HepG2 (cell line): ENCODE results near the gene UBTD1. TPM values are rescaled to one million over a fixed set of nuclear protein-coding genes. Genes with fewer than 3 reads are reported as not detected.
A peak's percentile ranks its signal among the peaks of the same experiment; 100 is the strongest.

ENCODE experiments used
- ASH2L ChIP-seq: fragments of 300-600, 200-600 bp; sonication (generic); IDR thresholded peaks from 2 replicates; pipeline ENCODE4 v1.7.0; 2017; ENCODE audit warnings: low read depth, mild to moderate bottlenecking, moderate library complexity, mixed read lengths, low read length; ENCODE audit not compliant: insufficient read length
- CREM ChIP-seq, 2 experiments: sonication (generic) in 1 of 2; formaldehyde crosslinking in 1 of 2; IDR thresholded peaks; 2 replicates each; pipeline versions ENCODE4 v1.4.0 to v1.6.1; 2016 to 2020; ENCODE audit warnings: antibody characterized with exemption in 1 of 2, mild to moderate bottlenecking in 1 of 2, missing genetic modification reagents in 1 of 2
- KAT8 ChIP-seq: IDR thresholded peaks from 2 replicates; pipeline ENCODE4 v1.6.1; 2016; ENCODE audit warnings: missing genetic modification reagents, missing compliant biosample characterization
- MAFK ChIP-seq, 2 experiments: IDR thresholded peaks in 1 of 2; conservative IDR thresholded peaks in 1 of 2; 2 replicates each; pipeline ENCODE4 v1.6.1; 2011; ENCODE audit warnings: improper control_type of control experiment in 2 of 2, low read length in 2 of 2
- MYC ChIP-seq: sonication (generic); formaldehyde crosslinking; IDR thresholded peaks from 2 replicates; pipeline ENCODE4 v1.9.0; 2021; ENCODE audit warnings: missing genetic modification reagents, borderline replicate concordance
- RXRB ChIP-seq: IDR thresholded peaks from 2 replicates; pipeline ENCODE4 v1.6.1; 2016; ENCODE audit warnings: borderline replicate concordance, missing genetic modification reagents, missing compliant biosample characterization
- SAP130 ChIP-seq: IDR thresholded peaks from 2 replicates; pipeline ENCODE4 v1.6.1; 2016; ENCODE audit warnings: low read depth
- SMAD3 ChIP-seq: sonication (generic); formaldehyde crosslinking; IDR thresholded peaks from 2 replicates; pipeline ENCODE4 v1.4.0; 2020; ENCODE audit warnings: missing genetic modification reagents
- TP53 ChIP-seq: sonication (generic); formaldehyde crosslinking; conservative IDR thresholded peaks from 2 replicates; pipeline ENCODE4 v1.4.0; 2020; ENCODE audit warnings: missing genetic modification reagents
- ZFP37 ChIP-seq: sonication (generic); formaldehyde crosslinking; IDR thresholded peaks from 2 replicates; pipeline ENCODE4 v1.4.0; 2020; ENCODE audit warnings: missing genetic modification reagents, borderline replicate concordance
- ZNF253 ChIP-seq: sonication (generic); formaldehyde crosslinking; IDR thresholded peaks from 2 replicates; pipeline ENCODE4 v1.8.0; 2022; ENCODE audit warnings: mild to moderate bottlenecking, missing genetic modification reagents, borderline replicate concordance
- ZNF703 ChIP-seq: sonication (generic); formaldehyde crosslinking; IDR thresholded peaks from 2 replicates; pipeline ENCODE4 v1.5.1; 2020; ENCODE audit warnings: missing genetic modification reagents, mild to moderate bottlenecking, moderate library complexity, borderline replicate concordance
- ZNF879 ChIP-seq: sonication (generic); formaldehyde crosslinking; IDR thresholded peaks from 2 replicates; pipeline ENCODE4 v1.8.1; 2023; ENCODE audit warnings: missing genetic modification reagents
- polyA plus RNA-seq, 8 experiments: library from polyadenylated mRNA; depleted of rRNA in 3 of 8; stranded (reverse) in 7 of 8; unstranded in 1 of 8; fragments of >200 nt; fragmentation: Illumina TruSeq in 4 of 8; extraction: Trizol in 4 of 8; gene quantifications; 2 replicates each; pipeline versions ENCODE4 v1.2.1 to v1.2.3, GENCODE V29; 2011 to 2016; ENCODE audit warnings: low read depth in 4 of 8, missing spikeins in 1 of 8, mixed read lengths in 1 of 8; ENCODE audit not compliant: insufficient read depth in 1 of 8
- total RNA-seq, 5 experiments: library from RNA; depleted of rRNA; stranded (reverse); fragments of >200 nt; fragmentation: Illumina TruSeq; extraction: Trizol; gene quantifications; 2 replicates each; pipeline ENCODE4 v1.2.3, GENCODE V29; 2016; ENCODE audit warnings: low read depth in 1 of 5
- TF ChIP-seq, protein P1 (sequence below): sonication (generic); formaldehyde crosslinking; IDR thresholded peaks from 2 replicates; pipeline ENCODE4 v1.9.0; 2021; ENCODE audit warnings: missing genetic modification reagents, borderline replicate concordance
- TF ChIP-seq, protein P2 (sequence below): sonication (generic); formaldehyde crosslinking; IDR thresholded peaks from 2 replicates; pipeline ENCODE4 v1.5.1; 2020; ENCODE audit warnings: missing genetic modification reagents, mild to moderate bottlenecking, borderline replicate concordance
- TF ChIP-seq, protein P3 (sequence below): sonication (generic); formaldehyde crosslinking; IDR thresholded peaks from 2 replicates; pipeline ENCODE4 v1.4.0; 2020; ENCODE audit warnings: missing genetic modification reagents
- TF ChIP-seq, protein P4 (sequence below): sonication (generic); formaldehyde crosslinking; conservative IDR thresholded peaks from 2 replicates; pipeline ENCODE4 v1.8.0; 2022; ENCODE audit warnings: mild to moderate bottlenecking, moderate library complexity, missing genetic modification reagents
- TF ChIP-seq, protein P5 (sequence below): sonication (generic); formaldehyde crosslinking; IDR thresholded peaks from 2 replicates; pipeline ENCODE4 v1.5.1; 2020; ENCODE audit warnings: missing genetic modification reagents, mild to moderate bottlenecking, borderline replicate concordance

UBTD1 gene
- total and polyA plus RNA-seq, 2 of the 13 experiments (the other 11 are each of a cell fraction or from before 2014, with no cell fraction given): 7.9 to 10.0 TPM

DNA sequence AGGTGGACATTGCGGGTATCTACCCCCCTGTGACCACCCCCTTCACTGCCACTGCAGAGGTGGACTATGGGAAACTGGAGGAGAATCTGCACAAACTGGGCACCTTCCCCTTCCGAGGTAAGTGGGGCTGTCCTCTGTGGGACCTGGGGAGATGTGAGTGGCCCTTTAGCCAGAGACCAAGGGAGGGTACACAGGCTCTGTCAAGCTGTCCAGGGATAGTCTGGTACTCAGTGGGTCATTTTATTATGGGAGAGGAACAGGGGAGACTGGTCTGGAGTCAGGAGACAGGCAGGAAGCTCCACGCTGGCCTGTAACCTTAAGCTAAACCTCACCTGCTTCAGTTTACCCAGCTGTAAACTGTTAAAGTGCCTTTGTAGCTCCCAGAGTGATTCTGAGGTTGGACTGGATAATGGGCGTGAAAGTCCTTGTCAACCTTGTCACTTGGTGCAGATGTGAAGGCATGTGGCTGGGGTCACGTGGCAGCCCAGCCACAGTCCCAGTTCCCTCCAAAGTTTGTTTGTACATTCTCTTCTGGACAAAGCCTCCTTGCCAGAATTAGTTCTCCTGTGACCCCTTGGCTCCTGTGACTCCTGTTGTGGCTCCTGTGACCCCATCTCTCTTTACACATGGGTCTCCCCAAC lies 86.2 kb downstream of the UBTD1 start (continued):
- TF ChIP-seq, protein P1, sequence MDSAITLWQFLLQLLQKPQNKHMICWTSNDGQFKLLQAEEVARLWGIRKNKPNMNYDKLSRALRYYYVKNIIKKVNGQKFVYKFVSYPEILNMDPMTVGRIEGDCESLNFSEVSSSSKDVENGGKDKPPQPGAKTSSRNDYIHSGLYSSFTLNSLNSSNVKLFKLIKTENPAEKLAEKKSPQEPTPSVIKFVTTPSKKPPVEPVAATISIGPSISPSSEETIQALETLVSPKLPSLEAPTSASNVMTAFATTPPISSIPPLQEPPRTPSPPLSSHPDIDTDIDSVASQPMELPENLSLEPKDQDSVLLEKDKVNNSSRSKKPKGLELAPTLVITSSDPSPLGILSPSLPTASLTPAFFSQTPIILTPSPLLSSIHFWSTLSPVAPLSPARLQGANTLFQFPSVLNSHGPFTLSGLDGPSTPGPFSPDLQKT (CRISPR knock-in tag): no peak
- TF ChIP-seq ZNF879 (peak; percentile 66; the same call in 1 of the 2 replicates), TP53 (CRISPR knock-in tag) (no peak), MAFK (conservative IDR thresholded peaks at IDR 0.05 in 1 of 2, IDR thresholded peaks at IDR 0.05 in 1 of 2; ENCODE audit: low read length in 2 of 2) (no peak), RXRB (CRISPR knock-in tag) (0 out of 2 replicates have a peak, but pooled peaks have one; percentile 33), ZNF703 (CRISPR knock-in tag) (no peak), KAT8 (no peak), MYC (CRISPR knock-in tag) (peak; percentile 54; the same call in 1 of the 2 replicates), SMAD3 (no peak), ZFP37 (CRISPR knock-in tag) (peak; percentile 80; the same call in 1 of the 2 replicates), CREM (IDR thresholded peaks at IDR 0.05) (no peak), CREM (CRISPR knock-in tag; IDR thresholded peaks at IDR 0.05) (no peak), SAP130 (CRISPR knock-in tag) (peak; percentile 52; the same call in 1 of the 2 replicates), ZNF253 (CRISPR knock-in tag) (no peak), ASH2L (no peak)
- TF ChIP-seq, protein P2, sequence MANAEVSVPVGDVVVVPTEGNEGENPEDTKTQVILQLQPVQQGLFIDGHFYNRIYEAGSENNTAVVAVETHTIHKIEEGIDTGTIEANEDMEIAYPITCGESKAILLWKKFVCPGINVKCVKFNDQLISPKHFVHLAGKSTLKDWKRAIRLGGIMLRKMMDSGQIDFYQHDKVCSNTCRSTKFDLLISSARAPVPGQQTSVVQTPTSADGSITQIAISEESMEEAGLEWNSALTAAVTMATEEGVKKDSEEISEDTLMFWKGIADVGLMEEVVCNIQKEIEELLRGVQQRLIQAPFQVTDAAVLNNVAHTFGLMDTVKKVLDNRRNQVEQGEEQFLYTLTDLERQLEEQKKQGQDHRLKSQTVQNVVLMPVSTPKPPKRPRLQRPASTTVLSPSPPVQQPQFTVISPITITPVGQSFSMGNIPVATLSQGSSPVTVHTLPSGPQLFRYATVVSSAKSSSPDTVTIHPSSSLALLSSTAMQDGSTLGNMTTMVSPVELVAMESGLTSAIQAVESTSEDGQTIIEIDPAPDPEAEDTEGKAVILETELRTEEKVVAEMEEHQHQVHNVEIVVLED: no peak
- TF ChIP-seq, protein P3, sequence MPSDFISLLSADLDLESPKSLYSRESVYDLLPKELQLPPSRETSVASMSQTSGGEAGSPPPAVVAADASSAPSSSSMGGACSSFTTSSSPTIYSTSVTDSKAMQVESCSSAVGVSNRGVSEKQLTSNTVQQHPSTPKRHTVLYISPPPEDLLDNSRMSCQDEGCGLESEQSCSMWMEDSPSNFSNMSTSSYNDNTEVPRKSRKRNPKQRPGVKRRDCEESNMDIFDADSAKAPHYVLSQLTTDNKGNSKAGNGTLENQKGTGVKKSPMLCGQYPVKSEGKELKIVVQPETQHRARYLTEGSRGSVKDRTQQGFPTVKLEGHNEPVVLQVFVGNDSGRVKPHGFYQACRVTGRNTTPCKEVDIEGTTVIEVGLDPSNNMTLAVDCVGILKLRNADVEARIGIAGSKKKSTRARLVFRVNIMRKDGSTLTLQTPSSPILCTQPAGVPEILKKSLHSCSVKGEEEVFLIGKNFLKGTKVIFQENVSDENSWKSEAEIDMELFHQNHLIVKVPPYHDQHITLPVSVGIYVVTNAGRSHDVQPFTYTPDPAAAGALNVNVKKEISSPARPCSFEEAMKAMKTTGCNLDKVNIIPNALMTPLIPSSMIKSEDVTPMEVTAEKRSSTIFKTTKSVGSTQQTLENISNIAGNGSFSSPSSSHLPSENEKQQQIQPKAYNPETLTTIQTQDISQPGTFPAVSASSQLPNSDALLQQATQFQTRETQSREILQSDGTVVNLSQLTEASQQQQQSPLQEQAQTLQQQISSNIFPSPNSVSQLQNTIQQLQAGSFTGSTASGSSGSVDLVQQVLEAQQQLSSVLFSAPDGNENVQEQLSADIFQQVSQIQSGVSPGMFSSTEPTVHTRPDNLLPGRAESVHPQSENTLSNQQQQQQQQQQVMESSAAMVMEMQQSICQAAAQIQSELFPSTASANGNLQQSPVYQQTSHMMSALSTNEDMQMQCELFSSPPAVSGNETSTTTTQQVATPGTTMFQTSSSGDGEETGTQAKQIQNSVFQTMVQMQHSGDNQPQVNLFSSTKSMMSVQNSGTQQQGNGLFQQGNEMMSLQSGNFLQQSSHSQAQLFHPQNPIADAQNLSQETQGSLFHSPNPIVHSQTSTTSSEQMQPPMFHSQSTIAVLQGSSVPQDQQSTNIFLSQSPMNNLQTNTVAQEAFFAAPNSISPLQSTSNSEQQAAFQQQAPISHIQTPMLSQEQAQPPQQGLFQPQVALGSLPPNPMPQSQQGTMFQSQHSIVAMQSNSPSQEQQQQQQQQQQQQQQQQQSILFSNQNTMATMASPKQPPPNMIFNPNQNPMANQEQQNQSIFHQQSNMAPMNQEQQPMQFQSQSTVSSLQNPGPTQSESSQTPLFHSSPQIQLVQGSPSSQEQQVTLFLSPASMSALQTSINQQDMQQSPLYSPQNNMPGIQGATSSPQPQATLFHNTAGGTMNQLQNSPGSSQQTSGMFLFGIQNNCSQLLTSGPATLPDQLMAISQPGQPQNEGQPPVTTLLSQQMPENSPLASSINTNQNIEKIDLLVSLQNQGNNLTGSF (CRISPR knock-in tag): no peak
- TF ChIP-seq, protein P4, sequence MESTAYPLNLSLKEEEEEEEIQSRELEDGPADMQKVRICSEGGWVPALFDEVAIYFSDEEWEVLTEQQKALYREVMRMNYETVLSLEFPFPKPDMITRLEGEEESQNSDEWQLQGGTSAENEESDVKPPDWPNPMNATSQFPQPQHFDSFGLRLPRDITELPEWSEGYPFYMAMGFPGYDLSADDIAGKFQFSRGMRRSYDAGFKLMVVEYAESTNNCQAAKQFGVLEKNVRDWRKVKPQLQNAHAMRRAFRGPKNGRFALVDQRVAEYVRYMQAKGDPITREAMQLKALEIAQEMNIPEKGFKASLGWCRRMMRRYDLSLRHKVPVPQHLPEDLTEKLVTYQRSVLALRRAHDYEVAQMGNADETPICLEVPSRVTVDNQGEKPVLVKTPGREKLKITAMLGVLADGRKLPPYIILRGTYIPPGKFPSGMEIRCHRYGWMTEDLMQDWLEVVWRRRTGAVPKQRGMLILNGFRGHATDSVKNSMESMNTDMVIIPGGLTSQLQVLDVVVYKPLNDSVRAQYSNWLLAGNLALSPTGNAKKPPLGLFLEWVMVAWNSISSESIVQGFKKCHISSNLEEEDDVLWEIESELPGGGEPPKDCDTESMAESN (CRISPR knock-in tag): 0 out of 2 replicates have a peak, but pooled peaks have one; percentile 23
- TF ChIP-seq, protein P5, sequence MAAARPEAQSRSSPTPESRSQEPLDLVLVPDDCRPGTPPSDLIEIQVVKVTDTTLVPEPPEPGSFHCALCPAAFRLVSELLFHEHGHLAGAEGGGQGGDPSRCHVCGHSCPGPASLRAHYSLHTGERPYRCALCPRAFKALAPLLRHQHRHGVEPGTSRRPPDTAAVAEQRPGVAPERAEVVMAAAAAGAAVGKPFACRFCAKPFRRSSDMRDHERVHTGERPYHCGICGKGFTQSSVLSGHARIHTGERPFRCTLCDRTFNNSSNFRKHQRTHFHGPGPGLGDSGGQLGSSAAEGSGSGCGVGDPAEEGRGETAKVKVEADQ (CRISPR knock-in tag): no peak
